Upper lobe of left lung (tissue), 6 donors: ENCODE data around the gene TGIF1. TPM values are rescaled to one million over a fixed set of nuclear protein-coding genes. Genes with fewer than 3 reads are reported as not detected.

Source experiments
- ATAC-seq, 2 donors: fragments of 200-7000 bp; cut with Tn5 transposase; one replicate each; pipeline ENCODE4 v1.9.1; 2022; ENCODE audit warnings: mild to moderate bottlenecking in 2 of 2, moderate library complexity in 2 of 2; ENCODE audit not compliant: low FRiP score in 2 of 2
- DNase-seq, 2 donors: peaks; one replicate each; pipeline ENCODE4 v3.0.0-alpha.2; 2019 to 2020
- H3K27ac ChIP-seq, 4 donors: fragments of 200-600 bp; sonication (generic); one replicate each; pipeline ENCODE4 v1.5.1; 2016 to 2019
- H3K27me3 ChIP-seq, 4 donors: fragments of 200-600 bp; sonication (generic); one replicate each; pipeline ENCODE4 v1.5.1; 2017 to 2019
- H3K36me3 ChIP-seq, 4 donors: fragments of 200-600 bp; sonication (generic); one replicate each; pipeline ENCODE4 v1.5.1; 2016 to 2019
- H3K4me1 ChIP-seq, 4 donors: fragments of 200-600 bp; sonication (generic); one replicate each; pipeline ENCODE4 v1.5.1; 2018 to 2019
- H3K4me3 ChIP-seq, 4 donors: fragments of 200-600 bp; sonication (generic); one replicate each; pipeline ENCODE4 v1.5.1; 2017 to 2019; ENCODE audit warnings: mild to moderate bottlenecking in 2 of 4, moderate library complexity in 1 of 4
- H3K9me3 ChIP-seq, 4 donors: fragments of 200-600 bp; sonication (generic); one replicate each; pipeline ENCODE4 v1.5.1; 2018 to 2019
- EP300 ChIP-seq, 4 donors: sonication (generic); formaldehyde crosslinking; IDR thresholded peaks; one replicate each; pipeline ENCODE4 v1.5.1; 2017; ENCODE audit warnings: antibody characterized with exemption in 4 of 4, control low read depth in 2 of 4
- POLR2A ChIP-seq, 4 donors: fragments of 450-650 bp; IDR thresholded peaks; one replicate each; pipeline ENCODE4 v1.5.1; 2016 to 2017; ENCODE audit warnings: antibody characterized with exemption in 4 of 4, mild to moderate bottlenecking in 2 of 4
- POLR2AphosphoS5 ChIP-seq, 2 donors: sonication (generic); formaldehyde crosslinking; IDR thresholded peaks; one replicate each; pipeline ENCODE4 v1.5.1; 2017; ENCODE audit warnings: antibody characterized with exemption in 2 of 2
- whole genome bisulfite sequencing, 2 donors: methylation state at CpG; one replicate each; pipeline ENCODE4 v1.1.5; 2017 to 2018; 5-methylcytosine and 5-hydroxymethylcytosine counted together
- total RNA-seq, 6 donors: library from RNA; depleted of rRNA in 4 of 6; stranded (reverse); fragments of >200 nt in 4 of 6; gene quantifications; one replicate each; pipeline versions ENCODE4 v1.1.0 to v1.2.1, GENCODE V29; 2016 to 2021
- TF ChIP-seq, protein P1 (sequence below), 6 experiments: fragments of 450-650 bp in 4 of 6; fragments of 200-600 bp in 2 of 6; sonication (generic) in 2 of 6; IDR thresholded peaks; one replicate each; pipeline ENCODE4 v1.5.1; 2016 to 2019; ENCODE audit warnings: antibody characterized with exemption in 6 of 6
- donor health status: DM: no; HTN: no; CAD: no; lungs with moderate emphysema.
- donor health status: DM: no; HTN: yes; CAD: no; lungs with severe emphysema.

The TGIF1 gene
- total RNA-seq, 6 donors from 2014 or later: 55.8 to 87.0 (median 64.8) TPM

DNA sequence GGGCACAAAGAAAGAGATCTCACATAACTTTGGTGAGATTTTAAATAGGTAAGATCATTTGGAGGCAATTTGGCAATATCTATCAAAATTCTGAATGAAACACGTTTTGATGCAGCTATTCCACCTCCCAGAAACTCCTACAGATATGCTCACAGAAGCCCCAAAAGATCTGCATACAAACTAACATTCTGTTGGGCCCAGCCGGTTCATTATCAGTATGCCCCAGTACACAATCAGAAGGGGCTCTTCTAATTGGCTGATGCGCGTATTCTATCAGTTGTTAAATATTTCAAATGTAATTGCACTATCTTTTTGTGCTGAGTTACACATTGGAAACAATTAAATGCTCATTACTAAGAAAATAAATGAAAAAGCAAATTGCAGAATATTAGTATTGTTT lies 7.1 kb upstream of the TGIF1 start:
- Histone ChIP-seq H3K9me3 (no peaks in the 10 kb centered on the region), H3K27ac (no peak overlapping the region), H3K36me3 (no peaks in the 10 kb centered on the region), H3K4me3 (no peak overlapping the region), H3K27me3 (no peaks in the 10 kb centered on the region), H3K4me1 (peaks cover 13 to 18% (median 15%) of the 10 kb centered on the region in 4 donors)
- WGBS, 2 donors: 64 to 76% methylated on average over 4 of the region's 4 CpGs
- TF ChIP-seq EP300 (IDR thresholded peaks at IDR 0.05) (no peak), POLR2A (IDR thresholded peaks at IDR 0.05) (no peak), POLR2AphosphoS5 (IDR thresholded peaks at IDR 0.05) (no peak)
- TF ChIP-seq, protein P1, sequence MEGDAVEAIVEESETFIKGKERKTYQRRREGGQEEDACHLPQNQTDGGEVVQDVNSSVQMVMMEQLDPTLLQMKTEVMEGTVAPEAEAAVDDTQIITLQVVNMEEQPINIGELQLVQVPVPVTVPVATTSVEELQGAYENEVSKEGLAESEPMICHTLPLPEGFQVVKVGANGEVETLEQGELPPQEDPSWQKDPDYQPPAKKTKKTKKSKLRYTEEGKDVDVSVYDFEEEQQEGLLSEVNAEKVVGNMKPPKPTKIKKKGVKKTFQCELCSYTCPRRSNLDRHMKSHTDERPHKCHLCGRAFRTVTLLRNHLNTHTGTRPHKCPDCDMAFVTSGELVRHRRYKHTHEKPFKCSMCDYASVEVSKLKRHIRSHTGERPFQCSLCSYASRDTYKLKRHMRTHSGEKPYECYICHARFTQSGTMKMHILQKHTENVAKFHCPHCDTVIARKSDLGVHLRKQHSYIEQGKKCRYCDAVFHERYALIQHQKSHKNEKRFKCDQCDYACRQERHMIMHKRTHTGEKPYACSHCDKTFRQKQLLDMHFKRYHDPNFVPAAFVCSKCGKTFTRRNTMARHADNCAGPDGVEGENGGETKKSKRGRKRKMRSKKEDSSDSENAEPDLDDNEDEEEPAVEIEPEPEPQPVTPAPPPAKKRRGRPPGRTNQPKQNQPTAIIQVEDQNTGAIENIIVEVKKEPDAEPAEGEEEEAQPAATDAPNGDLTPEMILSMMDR (IDR thresholded peaks at IDR 0.05): no peak
- ATAC-seq: no peak
- no peak for DNase-seq

DNA sequence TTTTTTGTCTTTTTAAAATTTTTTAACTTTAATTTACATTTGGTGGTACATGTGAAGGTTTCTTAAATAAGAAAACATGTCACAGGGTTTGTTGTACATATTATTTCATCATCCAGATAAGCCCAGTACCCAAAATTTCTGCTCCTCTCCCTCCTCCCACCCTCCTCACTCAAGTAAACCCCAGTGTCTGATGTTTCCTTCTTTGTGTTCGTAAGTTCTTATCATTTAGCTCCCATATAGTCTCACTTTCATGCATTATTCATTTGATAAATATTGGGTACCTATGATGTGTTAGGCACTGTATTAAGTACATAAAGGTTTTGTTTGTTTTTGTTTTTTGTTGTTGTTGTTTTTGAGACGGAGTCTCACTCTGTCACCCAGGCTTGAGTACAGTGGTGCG lies 5.7 kb upstream of the TGIF1 start:
- H3K27me3 ChIP-seq: no peaks in the 10 kb centered on the region
- H3K4me3 ChIP-seq: no peak overlapping the region
- TF ChIP-seq EP300 (IDR thresholded peaks at IDR 0.05): no peak
- TF ChIP-seq POLR2A (IDR thresholded peaks at IDR 0.05): no peak
- TF ChIP-seq, protein P1 (IDR thresholded peaks at IDR 0.05): no peak
- H3K27ac ChIP-seq: no peak overlapping the region
- ATAC-seq (no peak), DNase-seq (no peak)
- peaks cover 13 to 18% (median 15%) of the 10 kb centered on the region in 4 donors for H3K4me1 ChIP-seq
- no peaks in the 10 kb centered on the region for H3K9me3 ChIP-seq
- WGBS, 2 donors: 96 to 99% methylated on average over 3 of the region's 3 CpGs
- no peaks in the 10 kb centered on the region for H3K36me3 ChIP-seq

DNA sequence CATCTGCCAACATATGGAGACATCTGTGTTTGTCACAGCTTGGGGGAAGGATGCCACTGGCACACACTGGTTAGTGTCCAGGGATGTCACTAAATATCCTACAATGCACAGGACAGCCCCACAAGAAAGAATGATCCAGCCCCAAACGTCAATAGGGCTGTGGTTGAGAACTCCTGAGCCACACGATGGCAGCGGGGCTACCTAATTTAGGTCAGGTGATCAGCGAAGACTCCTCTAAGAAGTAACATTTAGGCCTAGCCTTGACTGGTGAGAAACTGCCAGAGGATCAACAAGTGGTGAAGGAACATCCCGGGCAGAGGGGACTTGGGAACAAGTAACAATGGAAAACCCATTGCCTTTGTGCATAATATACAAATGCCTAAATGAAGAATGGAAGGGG lies 5.0 kb upstream of the TGIF1 start:
- no peak overlapping the region for H3K27ac ChIP-seq
- ATAC-seq (no peak), DNase-seq (no peak)
- H3K4me3 ChIP-seq: no peak overlapping the region
- peaks cover 13 to 18% (median 15%) of the 10 kb centered on the region in 4 donors for H3K4me1 ChIP-seq
- no peaks in the 10 kb centered on the region for H3K36me3 ChIP-seq
- 83 to 99% methylated on average over 4 to 5 of the region's 5 CpGs for WGBS, 2 donors
- no peaks in the 10 kb centered on the region for H3K27me3 ChIP-seq
- TF ChIP-seq, protein P1 (IDR thresholded peaks at IDR 0.05): no peak
- TF ChIP-seq POLR2AphosphoS5 (IDR thresholded peaks at IDR 0.05) (no peak), EP300 (IDR thresholded peaks at IDR 0.05) (no peak)
- no peaks in the 10 kb centered on the region for H3K9me3 ChIP-seq

DNA sequence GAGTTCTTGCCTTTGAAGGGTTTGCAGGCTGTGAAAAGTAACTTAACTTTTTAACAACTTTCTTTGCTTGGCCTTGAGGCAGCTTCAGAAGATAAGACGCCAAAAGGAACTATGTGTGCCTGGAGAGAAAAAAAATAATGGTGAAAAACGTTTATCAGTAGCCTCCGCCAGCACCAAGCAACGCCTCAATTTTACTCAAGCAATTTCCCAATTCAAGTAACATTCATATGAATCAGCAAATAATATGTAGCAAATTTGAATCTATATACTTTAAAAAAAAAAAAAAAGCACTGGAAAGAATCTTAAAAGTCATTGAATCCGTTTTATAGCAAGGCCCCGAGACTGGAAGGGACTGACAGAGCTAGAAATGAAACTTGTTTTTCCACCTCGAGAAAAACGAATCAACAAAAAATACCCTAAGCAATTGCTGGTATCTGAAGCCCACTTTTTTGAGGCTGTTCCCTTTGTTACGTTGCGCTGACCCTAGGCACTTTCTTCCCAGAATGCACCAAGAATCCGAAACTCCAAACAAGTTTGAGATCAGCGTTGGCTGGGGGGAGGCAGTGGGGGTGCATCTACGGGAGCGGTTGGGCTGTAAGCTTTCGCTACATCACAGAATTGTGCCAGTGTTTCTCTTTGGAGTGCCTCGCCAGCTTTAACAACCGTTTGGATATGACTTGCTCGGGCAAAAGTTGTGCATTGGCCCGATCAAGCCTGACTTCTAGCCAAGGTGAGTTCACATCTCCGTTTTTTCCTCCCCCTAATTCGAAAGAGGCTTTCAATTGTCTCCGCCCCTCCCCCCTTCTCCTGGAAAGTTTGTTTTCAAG lies 2.7 kb upstream of the TGIF1 start:
- peaks cover 13 to 17% (median 15%) of the 10 kb centered on the region in 4 donors for H3K4me1 ChIP-seq
- H3K36me3 ChIP-seq: no peaks in the 10 kb centered on the region
- TF ChIP-seq EP300 (IDR thresholded peaks at IDR 0.05) (peak in 1 of 4 donors; percentile 10), POLR2A (IDR thresholded peaks at IDR 0.05) (no peak)
- no peaks in the 10 kb centered on the region for H3K9me3 ChIP-seq
- DNase-seq (peak in 1 of 2 donors; percentile 54), ATAC-seq (no peak)
- WGBS, 2 donors: 4 to 5% methylated on average over 22 of the region's 22 CpGs
- H3K27ac ChIP-seq: peak overlapping the region; percentile 96 to 99 (median 98)
- peak overlapping the region; percentile 58 to 78 (median 70) for H3K4me3 ChIP-seq
- no peaks in the 10 kb centered on the region for H3K27me3 ChIP-seq

DNA sequence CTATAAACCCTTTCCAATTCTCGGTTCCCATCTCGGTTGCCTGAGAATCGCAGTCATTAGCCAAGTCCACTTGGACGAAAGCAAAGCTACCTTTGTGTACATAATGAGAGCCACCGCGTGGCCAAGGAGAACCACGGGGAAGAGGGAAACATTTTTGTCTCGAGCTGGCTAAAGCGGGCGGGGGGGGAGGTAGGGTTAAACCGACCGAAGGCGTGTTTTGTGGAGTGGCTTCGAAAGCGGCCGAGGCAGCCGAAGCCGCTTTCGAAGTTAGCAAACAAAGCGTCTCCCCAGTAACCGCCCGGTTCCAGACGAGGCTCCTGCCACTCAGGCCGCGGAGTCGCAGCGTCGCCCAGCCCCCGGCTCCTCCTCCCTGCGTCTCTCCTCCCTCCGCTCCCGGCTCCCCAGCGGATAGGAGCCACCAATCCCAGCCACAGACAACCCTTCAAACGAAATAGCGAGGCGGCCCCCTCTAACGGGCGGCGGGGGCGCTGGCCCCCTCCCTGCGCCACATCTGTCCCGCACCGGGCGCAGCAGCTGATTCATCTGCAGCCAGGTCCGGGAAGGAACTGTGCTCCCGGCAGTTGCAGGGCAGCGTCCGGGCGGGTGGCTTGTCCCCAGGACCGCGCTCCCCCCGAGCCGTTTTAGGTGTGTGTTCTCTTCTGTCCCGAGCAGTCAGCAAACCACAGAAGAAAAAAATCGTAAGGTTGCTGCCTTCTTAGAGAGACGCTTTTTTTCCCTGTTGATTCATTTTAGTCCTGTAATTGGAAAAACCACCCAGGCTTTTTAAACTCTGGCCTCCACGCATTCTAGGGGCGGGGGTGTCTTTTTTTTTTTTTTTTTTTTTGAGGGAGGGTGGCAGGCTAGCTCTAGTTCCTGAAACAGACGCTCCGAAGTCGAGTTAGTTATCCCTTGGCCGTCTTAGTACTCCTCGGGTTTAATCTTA lies 1.8 kb upstream of the TGIF1 start:
- Histone ChIP-seq H3K4me1 (peaks cover 18 to 26% (median 22%) of the 10 kb centered on the region in 4 donors), H3K27ac (peak overlapping the region; percentile 96 to 99 (median 98)), H3K9me3 (no peaks in the 10 kb centered on the region), H3K4me3 (peak overlapping the region; percentile 65 to 78 (median 76)), H3K36me3 (no peaks in the 10 kb centered on the region), H3K27me3 (no peaks in the 10 kb centered on the region)
- 1% methylated on average over 47 to 59 of the region's 63 CpGs for WGBS, 2 donors
- peak; percentile 86 to 95 for ATAC-seq
- DNase-seq: peak; percentile 97 to 98
- TF ChIP-seq POLR2AphosphoS5 (IDR thresholded peaks at IDR 0.05) (peak; percentile 98), POLR2A (IDR thresholded peaks at IDR 0.05) (peak; percentile 53 to 98 (median 94)), EP300 (IDR thresholded peaks at IDR 0.05) (peak in 1 of 4 donors; percentile 75)
- TF ChIP-seq, protein P1 (IDR thresholded peaks at IDR 0.05): peak in 2 of 6 experiments; percentile 8 to 12
